ENCODE data around the gene SHISAL2B. TPM values are rescaled to one million over a fixed set of nuclear protein-coding genes. Genes with fewer than 3 reads are reported as not detected.

SHISAL2B gene
- total RNA-seq, result not detected

DNA sequence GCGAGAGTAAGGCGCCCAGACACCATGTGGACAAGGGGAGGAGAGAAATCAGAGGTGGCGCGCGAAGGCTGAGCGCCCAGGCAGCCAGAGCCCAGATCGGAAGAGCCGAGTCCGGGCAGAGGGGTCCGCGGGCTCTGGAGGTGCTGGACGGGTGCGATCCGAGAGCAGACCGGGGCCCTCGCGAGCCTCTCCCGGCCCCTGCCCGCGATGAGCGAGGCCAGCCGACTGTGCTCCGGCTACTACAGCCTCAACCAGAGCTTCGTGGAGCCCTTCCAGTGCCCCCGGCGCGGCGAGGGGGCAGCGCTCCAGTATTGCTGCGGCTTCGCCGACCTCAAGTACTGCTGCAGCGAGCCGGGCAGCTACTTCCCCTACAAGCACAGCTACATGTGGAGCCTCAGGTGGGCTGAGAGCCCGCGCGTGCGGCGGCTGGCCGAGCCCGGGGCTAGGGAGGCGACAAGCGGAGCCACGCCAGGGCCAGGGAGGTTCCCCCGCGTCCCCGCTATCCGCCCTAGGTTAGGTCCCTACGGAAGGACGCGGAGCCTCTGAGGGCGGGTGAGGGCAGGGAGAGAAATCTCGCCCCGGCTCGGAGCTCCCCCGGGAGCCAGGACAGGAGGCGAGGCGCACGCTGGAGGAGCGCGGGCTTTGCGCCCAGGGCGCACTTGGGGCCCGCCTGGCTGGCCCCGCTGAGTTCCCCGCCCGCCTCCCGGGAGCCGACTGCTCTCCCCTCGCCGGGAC is at the start of gene SHISAL2B:
Gene SHISAL2B (plus strand): TSS at position 87 of the 735 bp plus-strand sequence. CDS start 121 bp downstream, at position 208.
- H3K36me3 ChIP-seq, result no peaks in the 10 kb centered on the region
- no peak within 1 kb of the TSS for H3K4me3 ChIP-seq
- DNase-seq, result no peak
- TF ChIP-seq, protein P1, sequence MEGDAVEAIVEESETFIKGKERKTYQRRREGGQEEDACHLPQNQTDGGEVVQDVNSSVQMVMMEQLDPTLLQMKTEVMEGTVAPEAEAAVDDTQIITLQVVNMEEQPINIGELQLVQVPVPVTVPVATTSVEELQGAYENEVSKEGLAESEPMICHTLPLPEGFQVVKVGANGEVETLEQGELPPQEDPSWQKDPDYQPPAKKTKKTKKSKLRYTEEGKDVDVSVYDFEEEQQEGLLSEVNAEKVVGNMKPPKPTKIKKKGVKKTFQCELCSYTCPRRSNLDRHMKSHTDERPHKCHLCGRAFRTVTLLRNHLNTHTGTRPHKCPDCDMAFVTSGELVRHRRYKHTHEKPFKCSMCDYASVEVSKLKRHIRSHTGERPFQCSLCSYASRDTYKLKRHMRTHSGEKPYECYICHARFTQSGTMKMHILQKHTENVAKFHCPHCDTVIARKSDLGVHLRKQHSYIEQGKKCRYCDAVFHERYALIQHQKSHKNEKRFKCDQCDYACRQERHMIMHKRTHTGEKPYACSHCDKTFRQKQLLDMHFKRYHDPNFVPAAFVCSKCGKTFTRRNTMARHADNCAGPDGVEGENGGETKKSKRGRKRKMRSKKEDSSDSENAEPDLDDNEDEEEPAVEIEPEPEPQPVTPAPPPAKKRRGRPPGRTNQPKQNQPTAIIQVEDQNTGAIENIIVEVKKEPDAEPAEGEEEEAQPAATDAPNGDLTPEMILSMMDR (IDR thresholded peaks at IDR 0.05), result no peak
- H3K9ac ChIP-seq (ENCODE audit: low read depth in 2 of 2, low read length in 2 of 2), result no peak within 1 kb of the TSS
- no peaks in the 10 kb centered on the region for H3K9me3 ChIP-seq
- H3K4me1 ChIP-seq, result no peaks in the 10 kb centered on the region
- H3K27ac ChIP-seq, result no peak within 1 kb of the TSS
- peaks cover 21% of the 10 kb centered on the region for H3K27me3 ChIP-seq
- intact Hi-C loops (cut with DNase I), result no loop called here

DNA sequence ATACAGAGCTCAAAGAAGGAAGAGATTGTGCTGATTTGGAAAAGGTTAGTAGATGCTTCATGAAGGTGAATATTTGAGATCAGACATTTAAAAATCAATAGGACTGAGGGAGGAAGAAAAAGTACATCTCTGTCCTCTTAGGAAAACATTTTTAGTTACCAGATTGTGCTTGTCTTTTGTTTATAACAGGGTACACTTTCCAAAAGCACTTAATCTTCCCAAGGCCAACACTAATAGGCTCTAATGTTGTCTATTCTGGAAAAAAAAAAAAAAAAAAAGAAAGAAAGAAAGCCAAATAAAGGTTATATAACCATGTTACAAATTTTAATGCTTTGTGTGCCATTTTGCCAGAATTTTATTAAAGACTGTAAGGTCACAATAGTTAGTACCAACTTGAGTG is 45.5 kb upstream of the SHISAL2B start:
- H3K4me3 ChIP-seq, result no peak overlapping the region
- H3K27me3 ChIP-seq, result no peaks in the 10 kb centered on the region
- TF ChIP-seq, protein P1 (IDR thresholded peaks at IDR 0.05), result no peak
- DNase-seq, result no peak
- no peak overlapping the region for H3K9ac ChIP-seq (ENCODE audit: low read depth in 2 of 2, low read length in 2 of 2)
- H3K27ac ChIP-seq, result no peak overlapping the region
- H3K4me1 ChIP-seq, result no peaks in the 10 kb centered on the region
- H3K36me3 ChIP-seq, result no peaks in the 10 kb centered on the region
- intact Hi-C loops (cut with DNase I), result no loop called here
- no peaks in the 10 kb centered on the region for H3K9me3 ChIP-seq

DNA sequence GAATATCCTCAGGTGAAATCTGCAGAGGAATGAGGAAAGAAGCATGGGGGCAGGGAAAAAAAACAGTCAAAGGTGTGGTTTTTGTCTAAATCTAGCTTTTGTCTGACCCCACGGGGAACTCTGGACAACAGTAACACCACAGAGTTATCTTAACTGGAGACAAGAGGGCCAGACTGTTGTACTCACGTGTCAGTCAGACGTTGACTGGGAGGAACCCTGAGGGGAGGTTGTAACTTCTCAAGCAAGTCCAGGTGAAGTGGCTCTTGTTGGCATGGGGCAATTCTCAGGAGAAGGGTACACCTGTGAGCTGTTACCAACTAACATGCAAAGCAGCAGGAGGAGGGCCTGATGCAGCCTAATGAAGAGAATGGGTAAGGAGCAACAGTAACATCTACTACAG is 44.1 kb upstream of the SHISAL2B start:
- H3K36me3 ChIP-seq, result no peaks in the 10 kb centered on the region
- no peak for DNase-seq
- intact Hi-C loops (cut with DNase I), result no loop called here
- no peak overlapping the region for H3K4me3 ChIP-seq
- TF ChIP-seq, protein P1 (IDR thresholded peaks at IDR 0.05), result no peak
- H3K27ac ChIP-seq, result no peak overlapping the region
- no peaks in the 10 kb centered on the region for H3K9me3 ChIP-seq
- no peak overlapping the region for H3K9ac ChIP-seq (ENCODE audit: low read depth in 2 of 2, low read length in 2 of 2)
- no peaks in the 10 kb centered on the region for H3K27me3 ChIP-seq
- H3K4me1 ChIP-seq, result no peaks in the 10 kb centered on the region

DNA sequence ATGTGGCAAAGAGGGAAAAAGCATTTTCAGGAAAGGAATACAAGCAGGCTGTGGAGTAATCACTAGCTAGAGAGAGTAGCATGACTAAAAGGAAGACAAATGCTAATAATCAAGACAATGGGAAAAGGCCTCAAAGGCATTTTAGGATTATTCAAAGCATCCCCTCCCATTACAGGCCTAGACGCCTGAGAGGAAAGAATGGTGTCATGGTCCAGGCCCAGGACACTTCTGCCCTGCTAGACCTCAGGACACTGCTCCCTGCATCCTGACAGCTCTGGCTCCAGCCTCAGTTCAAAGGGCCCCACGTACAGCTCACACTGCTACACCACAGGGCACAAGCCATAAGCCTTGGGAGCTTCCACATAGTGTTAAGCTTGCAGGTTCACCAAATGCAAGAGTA is 40.8 kb upstream of the SHISAL2B start:
- H3K4me3 ChIP-seq, result no peak overlapping the region
- no peak for DNase-seq
- no peaks in the 10 kb centered on the region for H3K9me3 ChIP-seq
- TF ChIP-seq, protein P1 (IDR thresholded peaks at IDR 0.05), result no peak
- H3K27ac ChIP-seq, result no peak overlapping the region
- no peaks in the 10 kb centered on the region for H3K4me1 ChIP-seq
- H3K36me3 ChIP-seq, result no peaks in the 10 kb centered on the region
- intact Hi-C loops (cut with DNase I), result no loop called here
- H3K27me3 ChIP-seq, result no peaks in the 10 kb centered on the region
- H3K9ac ChIP-seq (ENCODE audit: low read depth in 2 of 2, low read length in 2 of 2), result no peak overlapping the region

DNA sequence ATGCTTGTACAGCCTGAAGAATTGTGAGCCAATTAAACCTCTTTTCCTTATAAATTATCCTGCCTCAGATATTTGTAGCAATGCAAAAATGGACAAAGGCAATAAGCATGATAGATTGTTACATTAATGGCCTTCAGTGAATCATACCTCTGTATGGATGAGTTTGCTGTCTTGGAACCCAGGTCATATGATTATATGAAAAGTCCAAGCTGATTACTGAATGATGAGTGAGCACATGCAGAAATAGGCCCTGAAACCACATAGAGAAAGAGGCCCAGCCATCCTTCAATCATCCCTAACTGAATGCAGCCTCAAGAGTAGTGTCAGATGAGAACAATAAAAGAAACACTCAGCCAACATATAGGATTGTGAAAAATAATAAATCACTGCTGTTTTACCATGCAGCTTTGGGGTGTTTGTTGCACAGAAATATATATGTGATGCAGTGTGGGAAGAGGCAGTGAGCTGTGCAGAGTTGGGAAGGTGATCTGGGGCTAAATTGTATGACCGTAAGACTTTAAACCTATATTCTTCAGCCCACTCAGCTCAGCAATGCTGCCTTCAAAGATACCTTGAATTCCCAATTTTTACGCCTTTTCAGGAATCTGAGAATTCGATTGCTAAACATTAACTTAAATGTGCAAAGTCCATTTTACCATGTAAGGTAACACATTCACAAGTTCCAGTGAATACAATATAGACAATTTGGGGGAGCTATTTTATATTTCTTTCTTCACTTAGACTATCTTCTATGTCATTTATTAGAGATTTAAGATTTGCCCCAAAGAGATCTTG is 36.3 kb upstream of the SHISAL2B start:
- Histone ChIP-seq H3K9ac (ENCODE audit: low read depth in 2 of 2, low read length in 2 of 2) (no peak overlapping the region), H3K27me3 (no peaks in the 10 kb centered on the region), H3K36me3 (no peaks in the 10 kb centered on the region), H3K4me1 (no peaks in the 10 kb centered on the region), H3K27ac (no peak overlapping the region), H3K9me3 (no peaks in the 10 kb centered on the region), H3K4me3 (no peak overlapping the region)
- intact Hi-C loops (cut with DNase I), result no loop called here
- TF ChIP-seq, protein P1 (IDR thresholded peaks at IDR 0.05), result no peak
- no peak for DNase-seq

Measured in colonic mucosa (tissue), 4 donors.